ENCODE results near the gene GPR137.

GRCh38 chr11:64337538-64338249 lies 52.0 kb downstream of the GPR137 start:
- no peak for TF ChIP-seq CTCF (IDR thresholded peaks at IDR 0.05)
- TF ChIP-seq POLR2AphosphoS5 (IDR thresholded peaks at IDR 0.05): no peak
- TF ChIP-seq POLR2A (IDR thresholded peaks at IDR 0.05): no peak
